Right lobe of liver (tissue), 6 donors: ENCODE results near the gene CAPN7. TPM values are rescaled to one million over a fixed set of nuclear protein-coding genes. Genes with fewer than 3 reads are reported as not detected.
A peak's percentile ranks its signal among the peaks of the same experiment; 100 is the strongest.
"Not testable (repeated sequence)": the region's sequence is repeated elsewhere in the genome, so short reads cannot be mapped to it uniquely, and the experiment has no call there.

Experiments
- ATAC-seq, 4 donors: fragments of 200-7000 bp; cut with Tn5 transposase; one replicate each; pipeline ENCODE4 v1.9.1; 2020; ENCODE audit warnings: mild to moderate bottlenecking in 4 of 4, moderate library complexity in 4 of 4
- DNase-seq, 3 donors: peaks; one replicate each; pipeline ENCODE4 v3.0.0-alpha.2; 2020
- H3K27ac ChIP-seq, 3 donors: fragments of 200-600 bp; one replicate each; pipeline ENCODE4 v1.8.0; 2022
- H3K27me3 ChIP-seq, 2 donors: fragments of 200-600 bp; one replicate each; pipeline ENCODE4 v1.8.0; 2022
- H3K36me3 ChIP-seq, 4 donors: fragments of 200-600 bp; sonication (generic) in 1 of 4; one replicate each; pipeline versions ENCODE4 v1.5.1 to v1.8.0; 2017 to 2022; ENCODE audit warnings: control low read depth in 1 of 4
- H3K4me1 ChIP-seq, 4 donors: fragments of 200-600 bp; sonication (generic) in 1 of 4; one replicate each; pipeline versions ENCODE4 v1.5.1 to v1.8.0; 2017 to 2022; ENCODE audit warnings: control low read depth in 1 of 4
- H3K4me3 ChIP-seq, 3 donors: fragments of 200-600 bp; one replicate each; pipeline ENCODE4 v1.8.0; 2022
- H3K9me3 ChIP-seq, 4 donors: fragments of 200-600 bp; sonication (generic) in 1 of 4; one replicate each; pipeline versions ENCODE4 v1.5.1 to v1.8.0; 2017 to 2022; ENCODE audit warnings: control low read depth in 1 of 4
- POLR2A ChIP-seq: fragments of 450-650 bp; IDR thresholded peaks from one replicate; pipeline ENCODE4 v1.6.1; 2017; ENCODE audit warnings: antibody characterized with exemption, mild to moderate bottlenecking
- WGBS: methylation state at CpG from one replicate; pipeline ENCODE4 v1.1.6; 2018; ENCODE audit warnings: low coverage, low lambda C conversion rate; ENCODE audit not compliant: insufficient coverage; ENCODE audit errors: missing lambda C conversion rate; 5-methylcytosine and 5-hydroxymethylcytosine counted together
- intact Hi-C, 2 donors: fragments of 100-400 bp; cut with DNase I; formaldehyde crosslinking; loops; one replicate each; pipeline versions ENCODE4 v1.11.2 to v1.14.1; 2022
- long read RNA-seq: library from polyadenylated mRNA; unstranded; transcript quantifications from one replicate; pipeline ENCODE4 v2.0.0, GENCODE V29; 2019
- total RNA-seq, 6 experiments: library from RNA; depleted of rRNA in 2 of 6; stranded (reverse); fragments of >200 nt in 2 of 6; fragmentation: NEBNext Ultra II Directional in 3 of 6; extraction: Animal tissue kit (Norgen Biotek cat#: 25700) in 3 of 6; gene quantifications; one replicate each; pipeline versions ENCODE4 v1.1.0 to v1.2.4, GENCODE V29; 2016 to 2023
- TF ChIP-seq, protein P1 (sequence below), 4 donors: fragments of 200-600 bp in 3 of 4; fragments of 450-650 bp in 1 of 4; IDR thresholded peaks; one replicate each; pipeline versions ENCODE4 v1.5.1 to v1.8.0; 2016 to 2022; ENCODE audit warnings: antibody characterized with exemption in 4 of 4, mild to moderate bottlenecking in 2 of 4
- donor health status: DM: no; HTN: yes; CAD: no.
- donor health status: DM: no; HTN: no; CAD: no.
- donor health status: DM: no; HTN: no; CAD: no.
- donor health status: DM: no; HTN: yes; CAD: no.
- donor health status: DM: no; HTN: yes; CAD: no.

The CAPN7 gene
- 10 to 100 TPM; 20.1 to 32.8 (median 23.1) TPM for total RNA-seq
- long read RNA-seq, partial matches to known transcripts: 1 of 1 reads
- long read RNA-seq, other reads (novel, unspliced or antisense): 0 of 1 reads

DNA sequence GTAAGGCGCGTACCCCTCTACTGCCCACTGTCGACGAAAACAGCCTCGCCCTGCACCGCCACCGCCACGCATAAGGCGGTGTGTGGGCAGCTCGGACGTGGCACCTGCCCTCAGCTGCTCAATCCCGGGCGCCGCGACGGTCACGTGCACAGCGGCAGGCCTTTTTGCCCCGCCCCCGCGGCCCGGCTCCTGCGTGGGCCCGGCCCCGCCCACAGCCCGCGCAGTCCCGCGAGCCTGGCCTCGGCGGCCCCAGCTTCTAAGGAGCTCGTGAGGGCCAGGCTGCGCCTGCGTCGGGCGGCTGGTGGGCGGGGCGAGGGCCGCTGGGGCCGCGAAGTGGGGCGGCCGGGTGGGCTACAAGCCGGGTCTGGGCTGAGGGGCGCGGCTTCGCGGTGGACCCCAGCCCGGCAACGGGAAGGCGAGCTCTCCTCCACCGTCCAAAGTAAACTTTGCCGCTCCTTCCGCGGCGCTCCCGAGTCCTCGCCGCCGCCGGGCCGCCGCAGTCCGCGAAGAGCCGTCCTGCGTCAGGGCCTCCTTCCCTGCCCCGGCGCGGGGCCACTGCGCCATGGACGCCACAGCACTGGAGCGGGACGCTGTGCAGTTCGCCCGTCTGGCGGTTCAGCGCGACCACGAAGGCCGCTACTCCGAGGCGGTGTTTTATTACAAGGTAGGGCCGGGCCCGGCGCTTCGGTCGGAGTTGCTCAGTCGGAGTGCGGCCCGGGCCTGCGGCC is at the start of gene CAPN7:
TSS of gene CAPN7 (plus strand) at position 313 of the 728 bp plus-strand sequence. CDS start at position 563, 250 bp downstream.
- Histone ChIP-seq H3K9me3 (no peaks in the 10 kb centered on the region), H3K36me3 (peaks cover 0 to 14% (median 0%) of the 10 kb centered on the region in 4 donors), H3K27me3 (no peaks in the 10 kb centered on the region), H3K27ac (peak within 1 kb of the TSS; percentile 89 to 94 (median 91)), H3K4me3 (peak within 1 kb of the TSS; percentile 81 to 91 (median 81)), H3K4me1 (peaks cover 0 to 36% (median 3%) of the 10 kb centered on the region in 4 donors)
- ATAC-seq (peak; percentile 87 to 96 (median 92)), DNase-seq (peak; percentile 97)
- TF ChIP-seq, protein P1, sequence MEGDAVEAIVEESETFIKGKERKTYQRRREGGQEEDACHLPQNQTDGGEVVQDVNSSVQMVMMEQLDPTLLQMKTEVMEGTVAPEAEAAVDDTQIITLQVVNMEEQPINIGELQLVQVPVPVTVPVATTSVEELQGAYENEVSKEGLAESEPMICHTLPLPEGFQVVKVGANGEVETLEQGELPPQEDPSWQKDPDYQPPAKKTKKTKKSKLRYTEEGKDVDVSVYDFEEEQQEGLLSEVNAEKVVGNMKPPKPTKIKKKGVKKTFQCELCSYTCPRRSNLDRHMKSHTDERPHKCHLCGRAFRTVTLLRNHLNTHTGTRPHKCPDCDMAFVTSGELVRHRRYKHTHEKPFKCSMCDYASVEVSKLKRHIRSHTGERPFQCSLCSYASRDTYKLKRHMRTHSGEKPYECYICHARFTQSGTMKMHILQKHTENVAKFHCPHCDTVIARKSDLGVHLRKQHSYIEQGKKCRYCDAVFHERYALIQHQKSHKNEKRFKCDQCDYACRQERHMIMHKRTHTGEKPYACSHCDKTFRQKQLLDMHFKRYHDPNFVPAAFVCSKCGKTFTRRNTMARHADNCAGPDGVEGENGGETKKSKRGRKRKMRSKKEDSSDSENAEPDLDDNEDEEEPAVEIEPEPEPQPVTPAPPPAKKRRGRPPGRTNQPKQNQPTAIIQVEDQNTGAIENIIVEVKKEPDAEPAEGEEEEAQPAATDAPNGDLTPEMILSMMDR (IDR thresholded peaks at IDR 0.05): peak in 3 of 4 donors; percentile 28 to 39 (median 39)
- peak; percentile 96 for TF ChIP-seq POLR2A
- WGBS: 4% methylated on average over 10 of the region's 92 CpGs
- intact Hi-C loops: loop anchor here in 1 of 2 donors (10.0 kb wide), 1 partner anchor 59 kb away; no protein-coding TSS in a partner anchor

DNA sequence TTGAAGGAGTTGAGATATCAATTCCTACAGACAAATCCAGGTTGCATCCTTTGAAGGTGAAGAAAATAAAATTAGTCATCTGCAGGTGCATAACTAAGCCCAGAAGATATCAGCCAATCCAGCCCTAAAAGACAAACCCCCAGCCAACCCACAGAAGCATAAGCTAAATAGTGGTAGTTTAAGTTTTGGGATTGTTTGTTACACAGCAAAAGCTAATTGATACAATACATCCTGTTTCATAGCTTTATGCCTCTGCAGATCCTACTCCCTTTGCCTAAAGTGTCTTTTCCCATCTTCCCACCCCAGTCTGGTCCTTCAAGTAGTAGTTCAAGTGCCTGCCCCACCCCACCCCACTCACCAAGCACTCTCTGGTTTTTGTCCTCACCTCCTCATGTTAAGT is 48.6 kb upstream of the CAPN7 start:
- no peak for DNase-seq
- Histone ChIP-seq H3K36me3 (no peaks in the 10 kb centered on the region), H3K4me3 (no peak overlapping the region), H3K9me3 (no peaks in the 10 kb centered on the region), H3K4me1 (no peaks in the 10 kb centered on the region), H3K27me3 (no peaks in the 10 kb centered on the region), H3K27ac (no peak overlapping the region)
- no peak for TF ChIP-seq POLR2A
- TF ChIP-seq, protein P1 (IDR thresholded peaks at IDR 0.05): no peak
- intact Hi-C loops: no loop called here
- no peak for ATAC-seq

DNA sequence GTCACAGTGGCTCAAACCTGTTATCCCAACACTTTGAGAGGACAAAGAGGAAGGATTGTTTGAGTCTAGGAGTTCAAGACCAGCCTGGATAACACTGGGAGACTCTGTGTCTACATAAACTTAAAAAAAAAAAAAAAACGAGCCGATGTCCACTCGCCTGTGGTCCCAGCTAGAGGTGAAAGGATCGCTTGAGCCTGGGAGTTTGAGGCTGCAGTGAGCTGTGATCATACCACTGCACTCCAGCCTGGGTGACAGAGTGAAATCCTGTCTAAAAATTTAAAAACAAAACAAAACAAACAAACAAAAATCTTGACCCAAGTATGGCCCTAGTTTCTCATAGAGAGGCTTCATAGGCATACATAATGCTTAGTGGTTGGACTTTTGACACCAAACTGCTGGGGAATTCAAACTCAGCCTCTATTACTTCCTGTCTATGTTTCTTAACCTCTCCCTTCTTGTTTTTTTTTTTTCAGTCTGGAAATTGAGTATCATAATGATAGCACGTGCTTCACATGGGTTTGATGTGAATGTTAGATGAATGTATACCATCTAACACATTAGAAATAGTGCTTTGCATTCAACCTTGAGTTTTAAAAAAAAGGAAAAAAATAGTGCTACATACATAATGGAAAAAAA is 46.4 kb upstream of the CAPN7 start:
- no peaks in the 10 kb centered on the region for H3K9me3 ChIP-seq
- no peaks in the 10 kb centered on the region for H3K36me3 ChIP-seq
- no peak for TF ChIP-seq POLR2A
- intact Hi-C loops: no loop called here
- no peaks in the 10 kb centered on the region for H3K4me1 ChIP-seq
- H3K27me3 ChIP-seq: no peaks in the 10 kb centered on the region
- ATAC-seq (no peak), DNase-seq (no peak)
- 66% methylated on average over 5 of the region's 5 CpGs for WGBS
- no peak overlapping the region for H3K27ac ChIP-seq
- no peak overlapping the region for H3K4me3 ChIP-seq

DNA sequence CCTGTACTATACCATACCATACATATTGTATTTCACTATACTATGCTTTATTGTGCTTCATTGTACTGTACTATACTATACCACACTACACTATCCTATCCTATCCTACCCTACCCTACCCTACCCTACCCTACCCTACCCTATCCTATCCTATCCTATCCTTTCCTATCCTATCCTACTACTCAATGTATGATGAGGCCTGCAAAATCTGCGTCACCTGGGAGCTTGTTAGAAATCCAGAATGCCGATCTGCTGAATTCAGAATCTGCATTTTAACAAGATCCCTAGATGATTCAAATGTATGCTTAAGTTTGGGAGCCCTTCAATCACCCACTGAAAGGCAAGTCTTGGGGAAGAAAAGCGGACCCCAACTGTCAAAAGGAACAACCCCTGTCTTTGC is 45.4 kb upstream of the CAPN7 start:
- no peaks in the 10 kb centered on the region for H3K4me1 ChIP-seq
- no peaks in the 10 kb centered on the region for H3K27me3 ChIP-seq
- 83% methylated on average over 3 of the region's 3 CpGs for WGBS
- DNase-seq (no peak), ATAC-seq (no peak)
- H3K9me3 ChIP-seq: no peaks in the 10 kb centered on the region
- H3K4me3 ChIP-seq: no peak overlapping the region
- no peak for TF ChIP-seq POLR2A
- TF ChIP-seq, protein P1 (IDR thresholded peaks at IDR 0.05): no peak
- no peak overlapping the region for H3K27ac ChIP-seq
- H3K36me3 ChIP-seq: no peaks in the 10 kb centered on the region
- intact Hi-C loops: no loop called here

DNA sequence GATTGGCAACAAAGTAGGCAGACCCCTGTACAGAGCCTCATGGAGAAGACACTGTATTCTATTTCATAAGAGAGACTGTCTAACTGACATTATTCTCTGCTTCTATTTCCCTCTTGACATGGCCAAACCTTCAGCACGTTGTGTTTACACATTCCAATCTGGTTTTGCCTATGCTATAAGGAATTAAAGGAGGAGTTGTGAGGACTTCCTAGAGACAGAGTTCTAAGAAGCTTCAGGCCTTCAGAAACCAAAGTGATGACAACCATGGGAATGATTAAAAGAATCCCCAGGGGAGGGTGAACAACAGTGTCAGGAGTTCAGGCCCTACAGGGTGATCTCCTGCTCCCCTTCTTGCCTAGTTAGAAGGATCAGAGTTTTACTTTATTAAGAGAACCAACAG is 44.9 kb upstream of the CAPN7 start:
- intact Hi-C loops: no loop called here
- Histone ChIP-seq H3K36me3 (no peaks in the 10 kb centered on the region), H3K4me3 (no peak overlapping the region), H3K27me3 (no peaks in the 10 kb centered on the region), H3K27ac (no peak overlapping the region), H3K9me3 (no peaks in the 10 kb centered on the region), H3K4me1 (no peaks in the 10 kb centered on the region)
- DNase-seq (no peak), ATAC-seq (no peak)
- TF ChIP-seq POLR2A: no peak
- TF ChIP-seq, protein P1 (IDR thresholded peaks at IDR 0.05): no peak
- WGBS: 56% methylated on average over 1 of the region's 1 CpG

DNA sequence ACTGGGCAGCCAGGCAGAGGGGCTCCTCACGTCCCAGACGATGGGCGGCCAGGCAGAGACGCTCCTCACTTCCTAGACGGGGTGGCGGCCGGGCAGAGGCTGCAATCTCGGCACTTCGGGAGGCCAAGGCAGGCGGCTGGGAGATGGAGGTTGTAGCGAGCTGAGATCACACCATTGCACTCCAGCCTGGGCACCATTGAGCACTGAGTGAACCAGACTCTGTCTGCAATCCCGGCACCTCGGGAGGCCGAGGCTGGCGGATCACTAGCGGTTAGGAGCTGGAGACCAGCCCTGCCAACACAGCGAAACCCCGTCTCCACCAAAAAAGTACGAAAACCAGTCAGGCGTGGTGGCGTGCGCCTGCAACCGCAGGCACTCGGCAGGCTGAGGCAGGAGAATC is 42.4 kb upstream of the CAPN7 start:
- H3K9me3 ChIP-seq, H3K4me1 ChIP-seq, H3K27me3 ChIP-seq, H3K27ac ChIP-seq, intact Hi-C loops, H3K36me3 ChIP-seq, H3K4me3 ChIP-seq, ATAC-seq, DNase-seq: not testable (repeated sequence)
- WGBS: 91% methylated on average over 8 of the region's 24 CpGs
